Keratinocyte (primary cell): Measurements from ENCODE around the gene CARD16.
"Not testable (repeated sequence)": the region's sequence is repeated elsewhere in the genome, so short reads cannot be mapped to it uniquely, and the experiment has no call there.

Experiments used
- EZH2 ChIP-seq: IDR thresholded peaks from one replicate; pipeline ENCODE4 v1.6.1; 2012; ENCODE audit warnings: inconsistent platforms, mild to moderate bottlenecking, low read length, moderate library complexity
- TF ChIP-seq, protein P1 (sequence below), 3 experiments: IDR thresholded peaks in 1 of 3; conservative IDR thresholded peaks in 1 of 3; optimal IDR thresholded peaks in 1 of 3; 2 replicates in 2 of 3; 3 replicates in 1 of 3; pipeline versions ENCODE3 to v1.5.1; 2011; ENCODE audit warnings: low read length in 3 of 3, mild to moderate bottlenecking in 3 of 3, moderate library complexity in 2 of 3, control low read depth in 1 of 3, inconsistent platforms in 1 of 3; ENCODE audit not compliant: insufficient read depth in 2 of 3; ENCODE audit errors: extremely low read depth in 1 of 3

DNA sequence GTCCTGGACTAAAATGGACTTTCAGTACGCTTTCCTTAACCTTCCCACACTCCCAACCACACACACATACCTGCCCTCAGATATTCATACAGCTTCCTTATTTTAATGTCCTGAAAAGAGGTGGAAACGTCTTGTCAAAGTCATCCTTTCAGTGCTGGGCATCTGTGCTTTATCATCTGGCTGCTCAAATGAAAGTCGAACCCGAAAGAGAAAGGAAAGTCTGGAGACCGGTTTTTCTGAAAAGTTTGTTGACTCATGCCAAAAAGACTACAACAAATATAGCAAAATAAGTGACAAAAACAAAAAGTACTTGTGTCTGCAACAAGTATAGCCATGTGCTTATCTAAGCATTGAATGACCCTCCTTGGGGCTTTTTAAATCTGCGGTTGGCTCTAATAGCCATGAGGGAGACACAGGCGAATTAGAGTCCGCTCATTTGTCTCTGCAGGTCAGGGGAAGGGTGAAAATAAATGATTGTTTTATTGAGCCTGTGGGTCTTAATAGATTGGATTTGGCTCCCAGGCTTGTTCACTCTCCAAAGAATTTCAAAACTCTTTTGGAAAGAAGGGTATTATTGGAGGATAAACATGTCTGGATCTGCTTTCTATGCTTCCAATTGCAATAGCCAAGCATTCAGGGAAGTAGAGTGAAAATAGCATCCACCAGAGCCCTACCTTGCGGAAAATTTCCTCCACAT is 18.3 kb upstream of the CARD16 start:
- TF ChIP-seq, protein P1, sequence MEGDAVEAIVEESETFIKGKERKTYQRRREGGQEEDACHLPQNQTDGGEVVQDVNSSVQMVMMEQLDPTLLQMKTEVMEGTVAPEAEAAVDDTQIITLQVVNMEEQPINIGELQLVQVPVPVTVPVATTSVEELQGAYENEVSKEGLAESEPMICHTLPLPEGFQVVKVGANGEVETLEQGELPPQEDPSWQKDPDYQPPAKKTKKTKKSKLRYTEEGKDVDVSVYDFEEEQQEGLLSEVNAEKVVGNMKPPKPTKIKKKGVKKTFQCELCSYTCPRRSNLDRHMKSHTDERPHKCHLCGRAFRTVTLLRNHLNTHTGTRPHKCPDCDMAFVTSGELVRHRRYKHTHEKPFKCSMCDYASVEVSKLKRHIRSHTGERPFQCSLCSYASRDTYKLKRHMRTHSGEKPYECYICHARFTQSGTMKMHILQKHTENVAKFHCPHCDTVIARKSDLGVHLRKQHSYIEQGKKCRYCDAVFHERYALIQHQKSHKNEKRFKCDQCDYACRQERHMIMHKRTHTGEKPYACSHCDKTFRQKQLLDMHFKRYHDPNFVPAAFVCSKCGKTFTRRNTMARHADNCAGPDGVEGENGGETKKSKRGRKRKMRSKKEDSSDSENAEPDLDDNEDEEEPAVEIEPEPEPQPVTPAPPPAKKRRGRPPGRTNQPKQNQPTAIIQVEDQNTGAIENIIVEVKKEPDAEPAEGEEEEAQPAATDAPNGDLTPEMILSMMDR (optimal IDR thresholded peaks at IDR 0.05 in 1 of 3, IDR thresholded peaks at IDR 0.05 in 1 of 3, conservative IDR thresholded peaks at IDR 0.05 in 1 of 3; ENCODE audit: extremely low read depth in 1 of 3, insufficient read depth in 2 of 3, low read length in 3 of 3): not testable (repeated sequence)
- not testable (repeated sequence) for TF ChIP-seq EZH2
